ENCODE results near the gene RAE1. TPM values are rescaled to one million over a fixed set of nuclear protein-coding genes. Genes with fewer than 3 reads are reported as not detected.
"Not testable (repeated sequence)": the region's sequence is repeated elsewhere in the genome, so short reads cannot be mapped to it uniquely, and the experiment has no call there.

The RAE1 gene
- total RNA-seq, 1 donor from 2014 or later = 61.1 TPM

DNA sequence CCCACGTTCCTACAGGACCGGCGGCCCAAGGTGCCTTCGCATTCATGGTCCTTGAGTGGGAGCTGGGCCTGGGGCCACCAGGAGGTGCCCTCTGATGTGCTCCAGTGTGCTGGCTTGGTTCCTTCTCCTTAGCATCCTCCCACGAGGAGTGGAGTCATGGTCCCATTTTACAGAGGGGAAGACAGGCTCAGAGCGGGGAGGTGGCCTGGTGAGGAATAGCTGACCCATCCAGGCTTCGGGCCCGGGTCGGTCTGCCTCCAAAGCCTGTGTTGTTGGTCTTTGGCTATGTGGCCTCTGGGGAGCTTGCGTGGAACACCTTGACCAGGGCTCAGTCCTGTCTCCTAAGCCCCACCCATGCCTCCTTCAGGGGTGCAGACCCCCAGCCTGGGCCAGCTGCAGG, 62.9 kb downstream of the RAE1 start:
- DNase-seq (ENCODE audit: low read depth) = no peak

DNA sequence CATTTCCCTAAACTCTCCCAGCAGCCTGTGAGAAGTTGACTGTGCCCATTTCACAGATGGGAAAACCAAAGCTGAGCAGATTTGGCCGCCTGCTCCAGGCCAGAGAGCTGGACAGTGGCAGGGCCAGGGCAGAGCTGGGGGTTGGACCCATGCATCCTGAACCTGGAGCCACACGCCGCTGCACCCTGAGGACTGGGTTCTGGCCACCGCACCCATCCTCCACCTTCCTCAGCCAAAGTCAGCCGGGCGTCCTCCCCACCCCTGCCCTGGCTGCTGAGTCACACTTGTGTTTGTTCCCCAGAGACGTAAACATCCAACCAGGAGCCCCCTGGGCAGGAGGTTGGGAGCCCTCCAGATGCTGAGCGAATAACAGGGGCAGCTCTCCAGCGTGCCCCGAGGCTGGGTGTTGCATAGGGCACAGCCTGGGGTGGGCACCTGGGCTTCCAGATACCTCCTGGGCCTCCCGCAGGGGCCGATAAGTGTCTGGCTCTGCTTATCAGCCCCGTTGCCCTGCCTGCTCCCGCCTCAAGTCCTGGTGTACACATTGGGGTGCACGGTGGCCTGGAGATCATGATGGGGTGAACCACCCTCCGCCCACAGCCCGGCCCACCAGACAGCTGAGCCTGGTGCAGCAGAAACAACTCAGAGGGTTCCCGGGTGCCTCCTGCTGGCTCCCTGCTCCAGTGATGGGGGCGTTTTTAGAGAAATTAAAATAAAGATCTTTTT, 64.0 kb downstream of the RAE1 start:
- DNase-seq (ENCODE audit: low read depth) = no peak

DNA sequence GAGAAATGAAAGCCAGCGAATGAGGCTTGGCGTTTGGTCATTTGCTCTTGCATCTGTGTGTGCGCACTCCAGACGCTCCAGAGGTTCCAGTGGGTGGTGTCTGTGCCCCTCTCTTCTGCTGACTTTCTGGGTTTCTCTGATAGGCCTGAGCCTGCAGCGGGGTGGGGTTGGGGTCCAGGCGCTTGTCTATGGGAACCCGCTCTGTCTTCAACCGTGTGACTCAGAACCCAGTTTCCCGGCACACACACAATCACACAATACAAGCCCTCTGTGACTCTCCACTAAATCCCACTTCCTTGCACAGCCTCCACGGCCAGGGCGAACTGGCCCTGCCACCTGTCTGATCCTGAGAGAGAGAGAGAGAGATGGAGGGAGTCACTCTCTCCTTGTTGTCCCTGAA, 64.7 kb downstream of the RAE1 start:
- DNase-seq (ENCODE audit: low read depth) = no peak

DNA sequence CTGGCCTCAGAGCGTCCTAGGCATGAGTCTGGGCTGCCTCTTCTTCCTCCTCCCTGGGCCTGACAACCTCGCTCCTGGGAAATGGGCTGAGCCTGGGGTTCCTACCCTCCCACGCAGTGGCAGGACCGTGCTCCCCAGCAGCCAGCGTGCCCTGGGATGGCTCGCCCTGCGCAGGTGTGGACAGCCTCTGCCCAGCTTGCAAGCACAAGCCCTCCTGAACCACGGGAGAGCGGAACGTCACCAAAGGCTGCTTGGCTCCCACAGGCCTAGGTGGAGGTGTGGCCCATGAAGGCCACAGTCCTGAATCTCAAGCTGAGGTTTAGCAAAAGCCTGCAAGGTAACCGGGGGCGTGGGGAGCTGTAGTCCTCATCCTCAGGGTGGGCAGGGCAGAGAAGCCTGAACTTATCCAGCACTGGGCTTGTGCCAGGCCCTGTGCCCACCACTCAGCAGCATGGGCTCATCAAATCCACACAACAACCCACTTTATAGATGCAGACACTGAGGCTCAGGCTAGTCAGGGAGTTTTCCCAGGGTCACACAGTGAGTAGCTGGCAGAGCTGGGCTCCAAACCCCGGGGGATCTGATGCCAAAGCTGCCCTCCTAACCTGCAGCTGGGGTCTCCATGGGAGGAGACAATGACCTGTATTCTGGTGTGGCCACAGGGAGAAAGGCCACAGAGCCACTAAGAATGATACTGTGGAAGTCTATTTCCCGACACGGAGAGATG, 65.4 kb downstream of the RAE1 start:
- DNase-seq (ENCODE audit: low read depth) = no peak

GRCh38 chr20:57417051-57417689, 66.1 kb downstream of the RAE1 start:
- DNase-seq (ENCODE audit: low read depth) = no peak

DNA sequence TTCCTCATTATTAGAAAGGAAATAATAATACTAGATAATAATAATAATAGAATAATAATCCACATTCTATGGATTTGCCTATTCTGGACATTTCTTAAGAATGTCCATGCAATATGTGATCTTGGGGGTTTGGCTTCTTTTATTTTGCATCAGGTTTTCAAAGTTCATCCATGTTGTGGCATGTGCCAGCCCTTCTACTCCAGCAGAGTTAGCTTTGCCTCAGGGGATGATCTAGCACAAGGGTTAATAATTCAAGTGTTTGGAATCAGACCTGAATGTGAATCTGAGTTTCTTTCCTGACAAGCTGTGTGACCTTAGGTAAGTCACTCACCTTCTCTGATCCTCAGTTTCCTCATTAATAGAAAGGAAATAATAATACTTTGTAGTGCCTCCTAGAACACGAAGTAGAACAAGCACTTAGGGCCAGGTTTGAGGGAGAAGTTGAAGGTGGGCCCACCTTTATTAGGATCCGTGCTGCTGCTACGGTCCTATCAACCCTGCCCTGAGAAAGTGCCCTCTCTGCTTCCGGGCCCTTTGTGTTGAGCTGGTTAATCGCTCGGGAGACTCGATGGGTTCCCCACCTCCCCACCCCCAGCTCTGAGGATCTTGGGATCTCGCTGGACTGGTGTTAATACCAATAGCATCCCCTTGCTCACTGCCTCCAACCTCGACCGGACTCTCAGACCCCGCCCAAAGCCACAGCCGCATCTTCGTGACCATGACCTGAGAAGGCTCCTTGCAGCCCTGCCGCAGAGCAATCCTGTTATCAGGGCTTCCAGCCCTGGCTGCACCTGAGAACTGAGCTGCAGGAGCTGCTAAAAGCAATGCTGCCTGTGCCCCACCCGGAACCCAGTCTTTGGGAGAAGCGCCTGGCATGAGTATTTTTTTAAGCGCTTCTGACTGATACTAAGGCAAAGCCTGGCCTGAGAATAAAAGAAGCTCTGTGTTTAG, 67.0 kb downstream of the RAE1 start:
- no peak for DNase-seq (ENCODE audit: low read depth)

GRCh38 chr20:57419479-57419878, 68.4 kb downstream of the RAE1 start:
- DNase-seq (ENCODE audit: low read depth) = not testable (repeated sequence)

DNA sequence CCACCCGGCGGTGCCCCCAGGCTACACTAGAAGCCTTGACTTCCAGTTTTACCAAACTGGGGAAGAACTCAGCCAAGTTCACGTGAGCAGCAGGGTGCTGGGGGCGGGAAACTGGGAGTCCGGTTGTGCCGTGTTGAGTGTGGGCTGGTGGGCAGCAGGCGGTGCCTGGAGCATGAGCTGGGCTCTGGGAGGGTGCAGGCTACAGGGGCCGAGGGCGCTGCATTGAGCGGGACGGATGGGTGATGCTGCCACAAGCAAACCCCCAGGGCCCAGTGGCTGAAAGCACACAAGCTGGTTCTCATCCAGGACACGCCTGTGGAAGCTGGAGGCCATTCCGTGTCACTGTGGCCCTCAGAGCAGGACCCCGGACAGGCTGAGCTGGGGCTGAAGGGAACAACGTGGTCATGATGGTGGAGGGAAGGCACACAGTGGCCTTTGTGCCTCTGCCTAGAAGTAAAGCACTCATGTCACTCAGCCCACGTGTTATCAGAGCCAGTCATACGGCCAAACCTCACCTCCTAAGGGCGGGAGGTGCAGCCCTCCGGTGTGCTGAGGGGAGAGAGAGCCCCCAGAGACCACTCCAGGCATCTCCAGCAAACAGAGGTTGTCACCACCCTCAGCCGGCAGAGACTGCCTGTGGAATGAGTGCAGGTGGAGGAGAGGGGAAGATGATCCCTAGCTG, 69.7 kb downstream of the RAE1 start:
- no peak for DNase-seq (ENCODE audit: low read depth)

DNA sequence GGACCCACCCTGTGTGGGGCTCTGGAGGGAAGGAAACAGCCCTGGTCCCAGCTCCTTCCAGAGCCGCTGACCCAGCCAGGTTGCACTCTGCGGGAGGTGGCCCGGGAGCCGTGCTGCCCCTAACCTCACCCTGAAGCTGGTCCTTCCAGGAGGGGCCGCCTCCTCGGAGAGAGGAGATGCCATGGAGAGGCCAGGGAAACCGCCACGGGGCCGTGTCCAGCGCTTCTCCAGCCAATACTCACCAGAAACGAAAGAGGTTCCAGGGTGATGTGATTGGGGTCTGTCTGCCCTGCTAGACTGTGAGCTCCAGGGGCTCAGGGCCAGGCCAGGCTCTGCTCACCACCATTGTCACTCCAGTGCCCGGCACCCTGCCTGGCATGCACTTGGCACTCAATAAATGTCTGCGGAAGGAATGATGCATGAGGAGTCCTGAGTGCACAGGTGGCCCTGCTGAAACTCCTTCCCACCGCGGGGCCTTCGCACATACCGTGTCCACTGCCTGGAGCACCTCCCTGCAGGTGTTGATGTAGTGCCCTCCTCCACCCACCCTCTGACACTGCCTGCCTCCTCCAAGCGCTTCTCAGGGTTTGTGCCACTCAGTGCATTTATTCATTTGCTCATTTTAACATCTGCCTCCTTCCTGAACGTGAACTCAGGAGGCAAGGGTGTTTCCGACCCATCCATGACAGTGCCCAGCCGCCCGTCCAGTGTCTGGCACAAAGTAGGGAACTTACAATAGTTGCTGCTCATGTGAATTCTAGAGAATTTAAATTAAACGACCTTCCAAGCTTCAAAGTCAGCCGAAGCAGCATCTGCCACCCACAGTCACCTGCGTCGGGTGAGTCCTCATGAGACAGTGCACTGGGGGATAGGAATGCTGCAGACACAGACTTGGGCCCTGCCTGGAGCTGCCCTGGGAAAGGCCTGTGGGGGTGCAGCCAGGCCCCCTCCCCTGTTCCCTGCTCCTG, 70.5 kb downstream of the RAE1 start:
- no peak for DNase-seq (ENCODE audit: low read depth)

DNA sequence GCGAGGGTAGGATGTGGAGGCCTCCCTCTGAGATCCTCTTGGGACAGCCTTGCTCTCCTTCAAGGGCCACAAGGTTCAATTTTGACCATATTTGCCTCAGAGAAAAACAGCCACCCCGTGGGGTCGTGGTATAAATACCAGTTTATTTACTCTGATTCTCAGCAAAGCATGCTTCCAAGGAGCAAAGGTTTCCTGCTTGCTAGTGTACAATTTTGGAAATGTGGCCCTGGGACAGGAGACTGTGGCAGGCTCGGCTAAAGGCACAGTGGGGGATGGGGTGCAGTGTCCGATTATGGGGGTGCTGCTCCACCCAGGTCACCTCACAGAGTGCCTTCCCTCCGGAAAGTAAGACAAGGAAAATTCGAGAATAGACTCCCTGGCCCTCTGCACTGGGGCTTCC, 71.2 kb downstream of the RAE1 start:
- DNase-seq (ENCODE audit: low read depth) = no peak

- DNase-seq (ENCODE audit: low read depth) = no peak
Measured at GRCh38 chr20:57425150-57426013, 74.3 kb downstream of the RAE1 start.

DNA sequence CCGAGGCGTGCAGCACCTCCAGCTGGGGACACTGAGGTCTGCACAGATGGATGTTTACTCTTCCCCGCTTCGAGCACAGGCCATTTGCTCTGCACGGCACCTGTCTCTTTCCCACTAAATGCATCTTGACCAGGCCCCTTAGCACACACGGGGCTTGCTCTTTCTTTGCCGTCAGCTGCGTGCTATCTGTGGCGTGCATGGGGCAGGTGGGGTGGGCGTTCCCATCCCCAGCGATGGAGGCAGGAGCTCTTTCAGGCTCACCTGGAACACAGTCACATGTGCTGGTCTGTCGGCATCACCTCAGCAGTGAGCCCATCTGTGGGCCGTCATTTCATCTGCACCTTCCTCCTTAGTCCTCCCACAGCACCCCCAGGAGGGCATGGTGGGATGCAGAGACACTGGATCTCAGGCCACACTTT, 75.2 kb downstream of the RAE1 start:
- no peak for DNase-seq (ENCODE audit: low read depth)

GRCh38 chr20:57426831-57427230, 75.8 kb downstream of the RAE1 start:
- DNase-seq (ENCODE audit: low read depth) = no peak

GRCh38 chr20:57428324-57429158, 77.5 kb downstream of the RAE1 start:
- no peak for DNase-seq (ENCODE audit: low read depth)

Measured in renal cortical epithelial cell (primary cell).